ENCODE measurements around the gene DPP8.
A peak's percentile ranks its signal among the peaks of the same experiment; 100 is the strongest.
"Not testable (repeated sequence)": the region's sequence is repeated elsewhere in the genome, so short reads cannot be mapped to it uniquely, and the experiment has no call there.

The DPP8 gene

DNA sequence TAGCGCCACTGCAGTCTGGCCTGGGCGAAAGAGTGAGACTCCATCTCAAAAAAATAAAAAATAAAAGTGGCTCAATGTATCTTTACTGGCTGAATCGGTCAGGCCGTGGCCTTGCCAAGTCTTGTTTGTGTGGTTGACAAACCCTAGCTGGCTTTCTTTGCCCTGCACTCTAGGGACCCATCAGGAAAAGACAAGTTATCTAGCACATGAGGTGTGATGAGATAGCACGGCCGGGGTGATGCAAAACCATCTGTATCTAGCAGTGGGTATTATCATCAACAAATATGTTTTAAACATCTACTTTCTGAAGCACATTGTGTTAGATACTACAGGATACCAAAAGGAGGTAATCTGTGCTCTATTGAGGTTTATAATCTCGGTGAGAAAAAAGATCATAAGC is 3.9 kb upstream of the DPP8 start:
- DNase-seq: no peak

DNA sequence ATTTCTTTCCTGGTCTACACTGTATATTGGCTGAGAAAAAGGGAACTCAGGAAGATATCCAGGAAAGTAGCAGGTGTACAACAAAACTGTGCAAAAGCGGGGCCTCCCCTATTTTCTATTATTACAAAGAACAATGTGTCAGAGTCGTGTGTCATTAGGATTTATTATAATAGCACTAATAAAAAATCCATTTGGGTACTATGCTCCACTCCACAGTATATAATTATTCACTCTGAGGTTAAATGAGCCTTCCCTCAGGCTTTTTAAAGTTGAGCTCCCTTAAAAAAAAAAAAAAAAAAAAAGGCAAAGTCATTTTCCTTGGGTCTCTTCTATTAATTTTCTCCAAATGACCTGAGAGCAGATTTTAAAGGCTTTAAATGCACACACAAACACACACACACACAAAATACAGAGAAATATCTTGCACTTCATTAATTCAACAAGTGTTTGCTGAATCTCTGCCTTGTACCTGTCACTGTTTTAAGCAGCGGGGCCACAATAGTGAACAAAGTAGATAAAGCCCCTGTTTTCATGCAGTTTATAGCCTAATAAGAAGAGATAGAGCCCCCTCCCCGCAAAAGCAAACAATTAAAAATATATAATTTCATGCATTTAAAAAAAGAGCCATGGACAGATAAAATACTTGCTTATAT is 1.3 kb upstream of the DPP8 start:
- DNase-seq: no peak

DNA sequence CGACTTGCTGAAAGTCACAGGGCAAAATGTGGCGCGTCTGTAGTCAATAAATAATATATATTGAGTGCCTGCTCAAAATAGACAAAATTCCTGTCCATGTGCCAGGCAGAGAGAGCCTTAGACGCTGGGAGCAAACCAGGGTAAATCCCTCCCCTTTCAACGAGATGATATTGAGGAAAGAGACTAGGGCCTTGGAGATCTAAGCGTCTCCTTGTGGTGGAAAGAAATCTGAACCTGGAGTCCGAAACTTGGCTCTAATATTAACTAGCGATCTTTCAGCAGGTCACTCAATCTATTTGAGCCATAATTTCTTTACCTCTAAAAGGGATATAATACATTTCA is 348 bp upstream of the DPP8 start:
- DNase-seq: no peak

DNA sequence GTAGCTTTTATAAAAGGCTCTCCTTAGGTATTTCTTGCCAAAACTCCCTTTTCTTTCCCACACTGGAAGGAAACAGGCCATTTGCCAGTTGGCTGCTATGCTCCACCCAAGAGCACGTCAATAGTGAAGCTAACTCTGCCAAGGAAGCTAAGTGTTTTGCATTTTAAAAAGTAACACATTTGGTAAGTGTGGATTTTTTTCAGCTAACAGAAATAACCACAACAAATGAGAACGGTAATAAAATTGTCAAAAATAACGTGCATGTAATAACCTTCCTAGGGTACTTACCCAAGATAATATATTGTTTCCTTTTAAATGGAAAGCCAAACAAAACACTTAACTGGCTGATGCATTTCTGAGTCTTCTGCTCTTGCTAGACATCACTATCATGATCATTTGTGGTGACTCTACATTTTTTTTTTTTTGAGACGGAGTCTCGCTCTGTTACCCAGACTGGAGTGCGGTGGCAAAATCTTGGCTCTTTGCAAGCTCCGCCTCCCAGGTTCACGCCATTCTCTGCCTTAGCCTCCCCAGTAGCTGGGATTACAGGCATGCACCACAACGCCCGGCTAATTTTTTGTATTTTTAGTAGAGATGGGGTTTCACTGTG is 4.6 kb downstream of the DPP8 start:
- no peak for DNase-seq

DNA sequence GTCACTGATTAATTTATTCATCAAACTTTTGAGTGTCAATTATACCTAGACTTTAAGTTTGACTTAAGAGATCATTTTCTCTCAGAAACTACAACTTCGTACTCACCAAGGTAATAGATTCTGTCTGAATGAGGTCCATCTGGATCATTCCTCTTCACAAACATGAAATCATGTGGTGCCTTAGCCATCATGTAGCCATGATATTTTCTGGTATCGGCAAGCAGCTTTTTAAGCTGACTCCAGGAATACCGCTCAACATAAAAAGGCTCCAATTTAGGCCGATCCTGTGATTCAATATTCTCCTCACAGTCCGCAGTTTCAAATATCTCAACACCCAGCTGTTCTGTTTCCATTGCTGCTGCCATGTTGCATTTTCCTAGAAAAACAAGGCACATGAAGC is 5.3 kb downstream of the DPP8 start:
- no peak for DNase-seq

DNA sequence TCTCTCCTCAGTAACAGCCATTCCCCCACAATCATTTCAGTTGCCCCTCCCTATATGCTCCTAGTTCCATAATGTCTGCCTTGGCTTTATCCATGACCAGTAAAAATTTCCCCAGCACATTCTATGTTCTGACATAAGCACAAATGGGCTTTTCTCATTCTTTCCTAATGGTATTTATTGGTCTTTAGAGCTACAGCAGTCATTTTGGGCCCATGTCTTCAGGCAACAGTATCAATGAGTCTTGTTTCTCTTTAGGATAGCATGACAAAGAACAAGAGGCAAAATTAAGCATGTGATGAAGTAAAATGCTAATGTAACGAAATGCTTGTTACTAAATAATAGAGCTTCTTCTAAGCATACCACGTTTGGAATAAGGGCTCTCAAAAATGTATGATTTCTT is 8.2 kb downstream of the DPP8 start:
- DNase-seq: no peak

DNA sequence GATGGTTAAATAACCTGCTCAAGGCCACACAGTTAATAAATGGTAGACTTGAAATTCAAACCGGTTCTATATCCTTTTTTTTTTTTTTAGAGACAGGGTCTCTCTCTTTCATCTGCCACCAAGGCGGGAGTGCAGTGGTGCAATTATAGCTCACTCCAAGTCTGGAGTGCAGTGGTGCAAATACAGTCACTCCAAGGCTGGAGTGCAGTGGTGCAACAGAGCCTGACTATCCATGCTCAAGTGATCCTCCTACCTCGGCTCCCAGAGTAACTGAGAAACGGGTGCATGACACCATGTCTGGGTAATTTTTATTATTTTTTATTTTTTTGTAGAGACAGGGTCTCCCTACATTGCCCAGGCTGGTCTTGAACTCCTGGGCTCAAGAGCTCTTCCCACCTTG is 23.4 kb downstream of the DPP8 start:
- DNase-seq: no peak

DNA sequence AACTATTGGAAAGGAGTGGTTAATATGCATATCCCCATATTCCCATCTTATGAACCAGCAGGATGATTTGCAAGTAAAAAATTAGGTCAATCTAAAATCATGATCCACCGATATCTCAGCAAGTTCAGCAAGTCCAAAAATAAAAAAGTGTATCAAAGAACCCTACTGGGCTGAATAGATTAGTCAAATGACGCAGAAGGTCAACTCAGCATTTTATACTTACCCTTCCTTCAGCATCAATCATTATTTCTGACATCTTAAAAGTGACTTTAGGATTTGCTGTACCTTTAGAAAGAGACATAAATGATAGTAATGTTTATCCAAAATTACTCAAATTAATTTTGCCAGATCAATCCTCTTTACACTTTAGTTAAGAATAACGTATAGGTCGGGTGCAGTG is 32.6 kb downstream of the DPP8 start:
- DNase-seq: no peak

DNA sequence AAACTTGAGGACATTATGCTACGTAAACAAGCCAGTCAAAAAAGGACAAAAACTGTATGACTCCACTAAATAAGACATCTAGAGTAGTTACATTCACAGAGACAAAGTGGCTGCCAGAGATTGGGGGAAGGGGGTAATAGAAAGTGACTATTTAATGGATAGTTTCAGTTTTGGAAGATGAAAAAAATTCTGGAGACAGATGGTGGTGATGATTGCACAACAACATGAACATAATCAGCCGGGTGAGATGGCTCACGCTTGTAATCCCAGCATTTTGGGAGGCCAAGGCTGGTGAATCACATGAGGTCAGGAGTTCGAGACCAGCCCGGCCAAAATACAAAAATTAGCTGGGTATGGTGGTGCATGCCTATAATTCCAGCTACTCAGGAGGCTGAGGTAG is 40.6 kb downstream of the DPP8 start:
- no peak for DNase-seq

DNA sequence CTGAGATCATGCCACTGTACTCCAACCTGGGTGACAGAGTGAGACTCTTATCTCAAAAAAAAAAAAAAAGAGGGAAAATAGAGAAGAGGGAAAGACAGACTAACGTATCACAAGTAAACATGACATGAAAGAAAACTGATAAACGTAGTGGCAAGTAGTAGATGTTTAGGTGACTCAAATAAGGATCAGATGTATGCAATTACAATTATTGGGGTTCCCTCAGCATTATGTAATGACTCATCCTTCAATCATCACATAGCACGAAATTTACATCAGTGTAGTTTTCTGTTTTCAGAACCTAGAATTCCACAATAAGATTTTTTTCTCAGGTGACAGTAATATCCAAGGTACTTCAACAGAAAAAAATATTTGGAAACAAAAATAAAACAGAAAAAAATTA is 46.6 kb downstream of the DPP8 start:
- no peak for DNase-seq

DNA sequence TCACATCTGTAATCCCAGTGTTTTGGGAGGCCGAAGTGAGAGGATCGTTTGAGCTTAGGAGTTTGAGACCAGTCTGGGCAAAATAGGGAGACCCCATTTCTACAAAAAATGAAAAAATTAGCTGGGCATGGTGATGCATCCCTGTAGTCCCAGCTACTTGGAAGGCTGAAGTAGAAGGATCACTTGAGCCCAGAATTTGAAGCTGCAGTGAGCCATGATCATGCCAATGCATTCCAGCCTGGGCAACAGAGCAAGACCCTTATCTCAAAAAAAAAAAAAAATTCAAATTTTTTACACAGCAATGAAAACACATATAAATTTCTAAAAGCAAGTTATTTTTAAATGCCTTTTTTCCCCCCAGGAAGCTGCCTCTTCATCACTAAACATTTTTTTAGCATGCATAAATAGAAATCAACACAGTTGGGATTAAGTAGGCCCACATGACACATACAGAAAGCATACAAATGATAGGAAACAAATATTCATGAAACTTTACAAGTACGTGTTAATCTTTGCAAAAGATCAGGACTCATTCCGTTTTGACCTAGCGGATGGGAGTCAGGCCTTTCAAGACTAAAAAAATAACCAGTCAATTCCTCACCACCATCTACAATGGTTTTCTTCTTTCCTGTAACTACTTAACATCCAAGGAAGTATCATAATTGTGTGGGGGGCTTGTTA is 49.1 kb downstream of the DPP8 start:
- no peak for DNase-seq

DNA sequence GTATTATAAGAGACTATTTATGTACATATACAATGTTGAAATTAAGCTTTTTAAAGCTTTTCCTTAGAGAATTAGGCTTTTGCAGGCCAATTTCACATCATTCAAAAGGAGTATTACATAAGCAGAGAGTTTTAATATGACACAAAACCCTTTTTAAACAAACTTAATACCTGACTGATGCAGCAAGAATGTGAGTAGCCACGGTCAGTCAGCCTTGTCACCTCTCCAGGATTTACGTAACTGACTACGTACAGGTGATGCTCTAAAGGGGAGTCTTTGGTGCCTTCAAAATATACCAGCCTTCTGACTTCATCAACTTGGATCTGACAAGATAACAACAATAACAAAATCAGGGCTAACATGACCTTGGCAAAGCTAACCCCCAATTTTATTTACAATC is 50.6 kb downstream of the DPP8 start:
- no peak for DNase-seq

DNA sequence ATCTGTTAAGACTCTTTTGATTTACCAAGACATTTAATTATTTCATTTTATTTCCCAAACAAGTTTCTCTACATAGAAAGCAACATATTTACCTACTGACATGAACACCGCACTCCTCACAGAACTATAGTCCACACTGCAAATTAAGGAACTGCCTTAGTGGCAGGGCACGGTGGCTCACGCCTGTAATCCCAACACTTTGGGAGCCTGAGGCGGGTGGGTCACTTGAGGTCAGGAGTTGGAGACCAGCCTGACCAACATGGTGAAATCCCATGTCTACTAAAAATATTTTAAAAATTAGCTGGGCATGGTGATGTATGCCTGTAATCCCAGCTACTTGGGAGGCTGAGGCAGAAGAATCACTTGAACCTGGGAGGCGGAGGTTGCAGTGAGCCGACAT is 54.4 kb downstream of the DPP8 start:
- not testable (repeated sequence) for DNase-seq

DNA sequence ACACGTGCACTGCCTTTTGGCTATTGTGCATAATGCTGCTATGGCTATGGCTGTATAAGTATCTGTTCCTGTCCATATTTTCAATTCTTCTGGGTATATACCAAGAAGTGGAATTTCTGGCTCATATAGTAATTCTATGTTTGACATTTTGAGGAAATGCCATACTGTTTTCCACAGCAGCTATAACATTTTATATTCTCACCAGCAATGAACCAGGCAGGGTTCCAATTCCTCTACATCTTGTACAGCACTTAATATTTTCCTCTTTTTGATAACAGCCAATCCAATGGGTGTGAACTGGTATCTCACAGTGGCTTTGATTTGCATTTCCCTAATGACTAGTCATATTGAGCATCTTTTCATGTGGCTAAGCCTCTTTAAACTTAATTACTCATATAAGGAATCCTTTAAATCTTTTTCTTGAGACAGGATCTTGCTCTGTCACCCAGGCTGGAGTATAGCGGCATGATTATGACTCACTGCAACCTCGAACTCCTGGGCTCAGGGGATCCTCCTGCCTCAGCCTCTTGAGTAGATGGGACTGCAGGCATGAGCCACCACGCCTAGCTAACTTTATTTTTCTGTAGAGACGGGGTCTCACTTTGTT is 56.6 kb downstream of the DPP8 start:
- no peak for DNase-seq

DNA sequence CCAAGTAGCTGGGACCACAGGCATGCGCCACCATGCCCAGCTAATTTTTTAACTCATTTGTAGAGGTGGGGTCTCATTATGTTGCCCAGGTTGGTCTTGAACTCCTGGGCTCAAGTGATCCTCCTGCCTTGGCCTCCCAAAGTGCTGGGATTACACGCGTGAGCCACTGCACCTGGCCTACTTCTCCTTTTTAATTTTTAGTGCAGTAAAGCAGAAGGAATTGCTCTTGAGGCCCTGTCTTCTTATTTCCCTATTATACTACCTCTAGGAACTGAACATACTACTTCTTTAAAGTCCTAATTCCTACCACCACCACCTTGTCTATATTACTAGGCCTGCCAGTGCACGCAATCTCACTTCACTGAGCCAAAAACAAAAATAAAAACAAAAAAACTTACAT is 62.2 kb downstream of the DPP8 start:
- not testable (repeated sequence) for DNase-seq

DNA sequence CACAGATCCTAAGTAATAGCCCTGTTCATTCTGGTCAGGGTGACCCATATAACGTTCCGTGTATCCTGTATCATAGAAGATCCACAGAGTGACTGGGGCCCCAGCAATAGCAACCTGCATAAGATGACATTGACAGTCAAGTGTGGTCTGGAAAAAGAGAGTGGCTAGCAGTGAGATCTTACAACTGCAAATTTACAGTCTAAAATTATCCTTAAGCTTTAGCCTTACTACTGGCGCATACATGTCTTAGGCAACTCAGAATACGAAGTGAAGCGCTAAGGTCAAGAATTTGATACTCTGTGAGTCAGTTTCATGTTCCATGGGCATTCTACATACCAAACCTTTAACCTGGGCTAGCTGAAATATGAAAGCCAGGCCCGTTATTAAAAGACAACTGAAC is 65.5 kb downstream of the DPP8 start:
- DNase-seq: no peak

DNA sequence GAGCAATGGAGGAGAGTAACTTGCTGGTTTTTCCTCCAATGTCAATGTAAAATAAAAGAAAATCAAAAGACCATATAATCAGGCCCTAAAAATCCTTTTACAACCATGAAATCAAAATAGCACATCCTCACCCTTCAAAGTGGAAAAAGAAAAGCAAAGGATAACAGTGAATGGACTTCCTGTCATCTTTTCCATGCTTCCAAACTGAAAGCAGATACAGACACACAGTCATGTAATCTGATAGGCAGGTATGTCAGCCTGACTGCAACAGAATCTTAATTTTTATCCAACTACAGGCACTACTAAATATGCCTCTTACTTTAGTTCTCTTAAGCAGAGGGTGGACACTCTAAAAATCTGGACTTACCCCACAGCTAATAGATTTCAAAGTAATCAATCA is 66.9 kb downstream of the DPP8 start:
- DNase-seq: no peak

DNA sequence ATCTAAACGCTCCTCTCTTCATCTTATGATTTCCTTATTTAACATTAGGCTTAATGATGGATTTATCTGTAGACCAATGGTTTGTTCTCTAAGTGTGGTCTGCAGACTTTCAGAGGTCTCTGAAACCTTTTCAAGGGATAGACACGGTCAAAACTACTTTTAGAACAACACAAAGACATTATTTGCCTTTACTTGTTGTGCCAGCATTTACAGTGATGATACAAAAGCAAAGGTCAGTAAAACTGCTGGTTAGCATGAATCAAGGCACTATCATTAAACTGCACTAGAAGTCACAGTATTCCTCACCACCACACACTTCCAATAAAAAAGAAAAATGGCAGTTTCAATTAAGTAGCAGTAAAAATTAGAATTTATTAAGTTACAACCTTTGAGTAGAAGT is 70.3 kb downstream of the DPP8 start:
- no peak for DNase-seq

DNA sequence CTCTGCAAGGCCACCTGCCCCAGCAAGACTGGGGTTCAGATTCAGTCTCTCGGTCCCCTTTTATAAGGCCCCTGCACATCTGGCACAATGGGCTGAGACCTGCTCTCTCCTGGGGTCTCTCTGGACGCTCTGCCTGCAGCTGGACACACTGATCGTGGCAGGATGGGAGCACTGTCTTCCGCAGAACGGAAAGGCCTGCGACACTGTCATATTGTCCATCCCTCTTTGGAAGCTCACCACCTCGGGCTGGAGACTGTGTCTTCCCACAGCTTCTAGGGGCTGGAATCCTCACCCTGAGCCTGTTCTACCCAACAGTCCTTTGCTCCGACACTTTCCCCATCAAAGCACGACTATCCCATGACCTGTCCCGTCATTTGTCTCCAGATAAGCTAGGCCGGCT is 83.3 kb downstream of the DPP8 start:
- DNase-seq: no peak

DNA sequence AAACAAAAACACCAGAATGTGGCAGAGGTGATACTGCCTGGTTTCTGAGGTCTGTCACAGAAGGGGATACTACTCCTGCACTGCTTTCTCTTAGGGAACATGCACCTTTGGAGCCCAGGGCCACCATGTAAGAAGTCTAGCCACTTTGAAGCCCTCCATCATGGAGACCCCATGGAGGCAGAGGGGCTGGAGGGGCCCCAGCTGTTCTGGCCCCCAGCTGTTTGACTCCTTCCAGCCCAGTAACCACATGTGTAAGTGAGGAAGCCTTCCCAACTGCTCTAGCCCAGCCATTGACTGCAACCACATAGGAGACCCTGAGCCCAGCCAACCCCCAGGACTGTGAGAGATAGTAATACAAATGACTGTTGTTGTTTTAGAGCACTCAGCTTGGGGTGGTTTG is 85.8 kb downstream of the DPP8 start:
- DNase-seq: no peak

DNA sequence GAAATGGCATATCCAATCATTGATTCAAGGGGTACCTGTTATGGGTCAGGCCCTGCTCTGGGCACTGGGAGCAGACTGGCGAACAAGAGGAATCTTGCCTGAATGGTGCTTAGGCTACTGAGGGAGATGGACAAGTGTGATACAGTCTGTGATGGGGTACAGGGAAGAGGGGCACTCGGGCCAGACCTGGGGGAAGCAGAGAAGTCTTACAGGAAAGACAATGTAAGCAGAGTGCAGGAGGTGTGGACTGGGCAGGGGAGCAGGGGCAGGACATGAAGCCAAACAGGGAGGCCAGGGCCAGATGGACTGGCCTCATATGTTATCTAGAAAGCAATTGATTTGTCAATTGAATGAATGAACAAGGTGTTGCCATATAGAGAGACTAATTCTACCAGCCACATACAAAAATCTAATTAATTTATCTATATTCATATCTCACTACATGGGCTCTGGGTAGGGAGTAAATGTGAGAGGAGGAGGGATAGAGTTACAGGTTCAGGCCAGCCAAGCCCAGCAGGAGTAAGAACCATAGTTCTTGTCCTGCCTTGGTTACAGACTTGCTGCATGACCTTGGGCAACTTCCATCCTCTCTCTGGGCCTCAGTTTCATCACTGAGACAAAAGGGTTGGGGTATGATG is 91.2 kb downstream of the DPP8 start:
- no peak for DNase-seq

DNA sequence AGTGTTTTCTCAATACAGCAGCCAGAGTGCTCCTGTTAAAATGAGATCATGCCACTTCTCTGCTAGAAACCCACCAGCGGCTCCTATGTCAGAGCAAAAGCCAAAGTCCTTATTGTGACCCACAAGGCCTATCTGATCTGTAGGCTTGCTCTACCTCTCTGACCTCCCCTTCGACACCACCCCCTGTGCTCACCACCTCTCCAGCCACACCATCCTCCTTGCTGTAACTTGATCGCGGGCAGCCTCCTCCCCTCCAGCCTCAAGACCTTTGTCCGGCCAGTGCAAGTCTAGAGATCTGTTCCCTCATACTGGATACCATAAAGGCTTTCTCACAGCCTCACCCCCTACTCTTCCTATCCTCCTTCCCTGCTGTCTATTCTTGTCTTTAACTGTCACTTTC is 92.8 kb downstream of the DPP8 start:
- DNase-seq: no peak

DNA sequence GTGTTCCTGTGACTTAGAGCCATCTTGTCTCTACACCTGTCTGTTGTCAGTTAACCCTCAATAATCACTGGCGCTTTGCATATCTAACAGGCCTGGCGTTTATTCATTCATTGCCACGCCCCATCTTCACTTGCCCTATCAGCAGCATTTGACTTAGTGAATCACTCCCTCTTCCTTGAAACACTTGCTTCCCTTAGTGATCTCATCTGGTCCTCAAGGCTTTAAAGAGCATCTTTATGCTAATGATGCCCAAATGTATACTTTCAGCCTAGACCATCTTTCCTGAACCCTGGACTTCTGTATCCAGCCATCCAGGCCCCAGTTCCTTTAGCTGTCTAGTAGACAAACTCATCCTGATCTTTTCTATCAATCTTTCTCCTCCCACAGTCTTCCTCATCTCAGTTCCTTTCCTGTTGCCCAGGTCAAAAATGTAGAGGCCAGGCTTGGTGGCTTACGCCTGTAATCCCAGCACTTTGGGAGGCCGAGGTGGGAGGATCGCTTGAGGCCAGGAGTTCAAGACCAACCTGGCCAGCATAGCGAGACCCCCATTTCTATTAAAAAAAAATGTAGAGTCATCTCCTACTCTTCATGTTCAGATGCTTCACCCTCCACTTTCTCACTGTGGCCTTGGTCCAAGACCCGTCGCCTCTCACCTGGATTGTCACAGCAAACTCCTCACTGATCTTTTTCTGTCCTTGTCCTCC is 93.4 kb downstream of the DPP8 start:
- peak; percentile 86 for DNase-seq
